Lung (tissue), 12 donors: Measurements from ENCODE around the gene PSD2. TPM values are rescaled to one million over a fixed set of nuclear protein-coding genes. Genes with fewer than 3 reads are reported as not detected.

Experiments
- ATAC-seq: fragments of 200-7000 bp; cut with Tn5 transposase; one replicate; pipeline ENCODE4 v1.9.1; 2020; ENCODE audit warnings: moderate number of reproducible peaks; ENCODE audit not compliant: insufficient read depth, low FRiP score
- DNase-seq, 3 donors: peaks; one replicate each; pipeline ENCODE4 v3.0.0-alpha.2; 2013 to 2017
- H3K27ac ChIP-seq, 2 donors: one replicate each; pipeline ENCODE4 v1.5.1; 2013; ENCODE audit warnings: mild to moderate bottlenecking in 2 of 2, moderate library complexity in 2 of 2, control low read depth in 1 of 2, inconsistent platforms in 1 of 2, low read depth in 1 of 2, low read length in 1 of 2
- H3K27me3 ChIP-seq, 3 donors: one replicate each; pipeline ENCODE4 v1.5.1; 2013; ENCODE audit warnings: low read length in 2 of 3; ENCODE audit not compliant: control insufficient read depth in 3 of 3, insufficient read depth in 3 of 3
- H3K36me3 ChIP-seq, 4 donors: one replicate each; pipeline ENCODE4 v1.5.1; 2013; ENCODE audit warnings: low read length in 4 of 4, mild to moderate bottlenecking in 1 of 4, moderate library complexity in 1 of 4; ENCODE audit not compliant: control insufficient read depth in 4 of 4, insufficient read depth in 4 of 4
- H3K4me1 ChIP-seq, 5 donors: one replicate each; pipeline ENCODE4 v1.5.1; 2013; ENCODE audit warnings: low read length in 5 of 5, mild to moderate bottlenecking in 2 of 5, moderate library complexity in 1 of 5; ENCODE audit not compliant: control insufficient read depth in 5 of 5, insufficient read depth in 5 of 5
- H3K4me3 ChIP-seq: one replicate; pipeline ENCODE4 v1.5.1; 2013; ENCODE audit warnings: mild to moderate bottlenecking, control low read depth, moderate library complexity
- H3K9ac ChIP-seq, 2 donors: one replicate each; pipeline ENCODE4 v1.5.1; 2013; ENCODE audit warnings: low read length in 2 of 2, control low read depth in 1 of 2; ENCODE audit not compliant: insufficient read depth in 1 of 2
- H3K9me3 ChIP-seq, 4 donors: one replicate each; pipeline ENCODE4 v1.5.1; 2013; ENCODE audit warnings: low read length in 3 of 4, mild to moderate bottlenecking in 1 of 4, moderate library complexity in 1 of 4; ENCODE audit not compliant: control insufficient read depth in 4 of 4, insufficient read depth in 3 of 4
- CTCF ChIP-seq: IDR thresholded peaks from 2 replicates; pipeline ENCODE4 v1.5.1; 2012; ENCODE audit warnings: mild to moderate bottlenecking; ENCODE audit errors: control extremely low read depth, extremely low read depth
- WGBS, 2 donors: extraction: QIAGEN DNeasy Blood & Tissue Kit; methylation state at CpG; one replicate each; pipeline ENCODE4 v1.1.7; 2013; 5-methylcytosine and 5-hydroxymethylcytosine counted together
- polyA plus RNA-seq, 2 donors: library from polyadenylated mRNA; stranded (reverse); fragments of 200-250 nt; gene quantifications; one replicate each; pipeline ENCODE4 v1.2.1, GENCODE V29; 2013
- total RNA-seq, 2 donors: library from RNA; depleted of rRNA in 1 of 2; stranded (reverse); fragments of >200 nt in 1 of 2; gene quantifications; one replicate each; pipeline ENCODE4 v1.2.1, GENCODE V29; 2014 to 2021
- donor health status: control.
- donor health status: control.
- donor health status: Bipolar disorder and iron deficiency.
- donor health status: healthy.
- donor health status: DM: yes; HTN: yes; CAD: no.

PSD2 gene
- total and polyA plus RNA-seq, 4 donors, result 0.01 to 0.20 (median 0.05) TPM

- TF ChIP-seq CTCF, result no peak
- Histone ChIP-seq H3K27ac (no peak overlapping the region), H3K27me3 (peaks cover 0 to 48% (median 44%) of the 10 kb centered on the region in 3 donors), H3K9ac (no peak overlapping the region), H3K36me3 (no peaks in the 10 kb centered on the region), H3K4me3 (no peak overlapping the region), H3K9me3 (peaks cover 0 to 3% (median 0%) of the 10 kb centered on the region in 4 donors), H3K4me1 (peaks cover 0 to 19% (median 6%) of the 10 kb centered on the region in 5 donors)
- DNase-seq, result no peak
- ATAC-seq, result no peak
- WGBS, 2 donors, result 44 to 49% methylated on average over 15 to 16 of the region's 16 CpGs
These were observed 42.8 kb upstream of the PSD2 start for GRCh38 chr5:139752506-139753473.

GRCh38 chr5:139755892-139756671, 39.5 kb upstream of the PSD2 start:
- TF ChIP-seq CTCF, result no peak
- peaks cover 0 to 19% (median 0%) of the 10 kb centered on the region in 5 donors for H3K4me1 ChIP-seq
- no peak for ATAC-seq
- WGBS, 2 donors, result 15 to 16% methylated on average over 43 to 52 of the region's 52 CpGs
- no peak overlapping the region for H3K9ac ChIP-seq
- H3K27ac ChIP-seq, result no peak overlapping the region
- no peaks in the 10 kb centered on the region for H3K36me3 ChIP-seq
- DNase-seq, result peak in 1 of 3 donors; percentile 41
- peaks cover 0 to 39% (median 28%) of the 10 kb centered on the region in 3 donors for H3K27me3 ChIP-seq
- H3K4me3 ChIP-seq, result no peak overlapping the region
- H3K9me3 ChIP-seq, result peaks cover 0 to 3% (median 0%) of the 10 kb centered on the region in 4 donors

- peaks cover 0 to 38% (median 28%) of the 10 kb centered on the region in 3 donors for H3K27me3 ChIP-seq
- H3K9ac ChIP-seq, result no peak overlapping the region
- DNase-seq, result peak in 1 of 3 donors; percentile 8
- H3K4me1 ChIP-seq, result peaks cover 0 to 19% (median 0%) of the 10 kb centered on the region in 5 donors
- WGBS, 2 donors, result 86 to 96% methylated on average over 2 of the region's 2 CpGs
- peaks cover 0 to 3% (median 0%) of the 10 kb centered on the region in 4 donors for H3K9me3 ChIP-seq
- no peak for ATAC-seq
- TF ChIP-seq CTCF, result no peak
- H3K4me3 ChIP-seq, result no peak overlapping the region
- H3K36me3 ChIP-seq, result no peaks in the 10 kb centered on the region
- H3K27ac ChIP-seq, result no peak overlapping the region
These were observed 38.6 kb upstream of the PSD2 start for GRCh38 chr5:139756971-139757370.
